Sigmoid colon (tissue), 4 donors: ENCODE results near the gene NRG2.

Experiments used
- CTCF ChIP-seq, 4 experiments: fragments of 450-650 bp in 3 of 4; fragments of 200-600 bp in 1 of 4; IDR thresholded peaks; one replicate each; pipeline ENCODE4 v1.5.1; 2016 to 2019; ENCODE audit warnings: antibody characterized with exemption in 4 of 4, mild to moderate bottlenecking in 3 of 4, moderate library complexity in 2 of 4
- POLR2A ChIP-seq, 2 donors: fragments of 450-650 bp; IDR thresholded peaks; one replicate each; pipeline ENCODE4 v1.6.1; 2016; ENCODE audit warnings: antibody characterized with exemption in 2 of 2, mild to moderate bottlenecking in 2 of 2, moderate library complexity in 2 of 2
- POLR2AphosphoS5 ChIP-seq, 4 donors: sonication (generic); formaldehyde crosslinking; IDR thresholded peaks; one replicate each; pipeline ENCODE4 v1.6.1; 2017; ENCODE audit warnings: antibody characterized with exemption in 4 of 4

GRCh38 chr5:140041099-140041491 lies 2.0 kb downstream of the NRG2 start:
- TF ChIP-seq CTCF (IDR thresholded peaks at IDR 0.05) (no peak), POLR2A (IDR thresholded peaks at IDR 0.05) (no peak), POLR2AphosphoS5 (IDR thresholded peaks at IDR 0.05) (no peak)
